ENCODE measurements around the gene SGCD. TPM values are rescaled to one million over a fixed set of nuclear protein-coding genes. Genes with fewer than 3 reads are reported as not detected.

SGCD gene
- total and polyA plus RNA-seq, 9 of the 15 experiments (the other 6 are each of a cell fraction or from before 2014, with no cell fraction given), result not detected

DNA sequence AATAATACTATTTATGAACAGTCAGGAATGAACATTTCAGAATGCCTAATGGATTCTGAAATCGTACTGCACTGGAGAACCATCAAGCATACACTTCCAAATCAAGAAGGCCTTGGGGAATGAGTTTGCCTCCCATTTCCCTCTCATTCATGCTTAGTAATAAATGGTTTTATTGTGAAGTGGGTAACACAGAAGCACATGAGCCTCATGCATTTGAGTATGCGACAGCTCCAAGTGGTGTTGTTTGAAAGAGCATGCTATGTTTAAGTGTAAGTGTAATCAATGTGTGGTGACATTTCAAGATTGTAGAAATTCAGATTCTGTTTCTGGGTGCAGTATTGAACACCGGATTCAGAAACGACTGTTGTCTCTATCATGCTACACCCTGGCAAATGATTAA lies 60.0 kb downstream of the SGCD start:
- no peak for FAIRE-seq
- WGBS (ENCODE audit: insufficient coverage, low coverage, missing lambda C conversion rate), result 0% methylated on average over 4 of the region's 4 CpGs
- no peak for TF ChIP-seq CAMTA2 (CRISPR knock-in tag; conservative IDR thresholded peaks at IDR 0.05)
- no peak for TF ChIP-seq RFX1 (IDR thresholded peaks at IDR 0.05)
- TF ChIP-seq HCFC1 (IDR thresholded peaks at IDR 0.05; ENCODE audit: low read depth, low read length), result no peak
- TF ChIP-seq ZNF212 (CRISPR knock-in tag; IDR thresholded peaks at IDR 0.05), result no peak
- TF ChIP-seq TFE3 (CRISPR knock-in tag; IDR thresholded peaks at IDR 0.05), result no peak
- TF ChIP-seq TCF7L2 (IDR thresholded peaks at IDR 0.05; ENCODE audit: low read depth, low read length), result no peak
- no peak for TF ChIP-seq SREBF1 (IDR thresholded peaks at IDR 0.05; ENCODE audit: borderline replicate concordance, low read depth, low read length)
- TF ChIP-seq, protein P1, sequence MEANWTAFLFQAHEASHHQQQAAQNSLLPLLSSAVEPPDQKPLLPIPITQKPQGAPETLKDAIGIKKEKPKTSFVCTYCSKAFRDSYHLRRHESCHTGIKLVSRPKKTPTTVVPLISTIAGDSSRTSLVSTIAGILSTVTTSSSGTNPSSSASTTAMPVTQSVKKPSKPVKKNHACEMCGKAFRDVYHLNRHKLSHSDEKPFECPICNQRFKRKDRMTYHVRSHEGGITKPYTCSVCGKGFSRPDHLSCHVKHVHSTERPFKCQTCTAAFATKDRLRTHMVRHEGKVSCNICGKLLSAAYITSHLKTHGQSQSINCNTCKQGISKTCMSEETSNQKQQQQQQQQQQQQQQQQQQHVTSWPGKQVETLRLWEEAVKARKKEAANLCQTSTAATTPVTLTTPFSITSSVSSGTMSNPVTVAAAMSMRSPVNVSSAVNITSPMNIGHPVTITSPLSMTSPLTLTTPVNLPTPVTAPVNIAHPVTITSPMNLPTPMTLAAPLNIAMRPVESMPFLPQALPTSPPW (CRISPR knock-in tag; IDR thresholded peaks at IDR 0.05), result no peak
- no peak for TF ChIP-seq ZNF518B (CRISPR knock-in tag; IDR thresholded peaks at IDR 0.05)
- TF ChIP-seq NRF1 (conservative IDR thresholded peaks at IDR 0.05 in 1 of 2, IDR thresholded peaks at IDR 0.05 in 1 of 2), result no peak
- no peak for TF ChIP-seq MBD2 (IDR thresholded peaks at IDR 0.05; ENCODE audit: borderline replicate concordance, low read depth)

More for the DNA sequence above, 60.0 kb downstream of the SGCD start:
- Histone ChIP-seq H2AFZ (ENCODE audit: low read depth, low read length) (no peak overlapping the region), H3K9ac (ENCODE audit: insufficient read depth in 1 of 2, low read depth in 2 of 2, low read length in 2 of 2) (no peak overlapping the region), H3K9me1 (ENCODE audit: control insufficient read depth, insufficient read depth, low read length) (no peaks in the 10 kb centered on the region), H3K36me3 (ENCODE audit: control insufficient read depth, insufficient read depth, low read length) (no peaks in the 10 kb centered on the region), H3K4me1 (replicated peaks in 1 of 2; ENCODE audit: control insufficient read depth in 2 of 2, insufficient read depth in 2 of 2, low read length in 2 of 2) (no peaks in the 10 kb centered on the region), H3K79me2 (ENCODE audit: control insufficient read depth, insufficient read depth, low read length) (no peaks in the 10 kb centered on the region), H3K4me3 (no peak overlapping the region), H3K27me3 (ENCODE audit: control insufficient read depth in 2 of 2, insufficient read depth in 2 of 2, low read length in 2 of 2) (no peaks in the 10 kb centered on the region), H4K20me1 (replicated peaks; ENCODE audit: control insufficient read depth, insufficient read depth, low read length) (no peaks in the 10 kb centered on the region), H3K4me2 (ENCODE audit: insufficient read depth, low read length) (no peak overlapping the region), H3K27ac (ENCODE audit: extremely low read depth, low read depth, low read length) (no peak overlapping the region), H3K9me3 (replicated peaks; ENCODE audit: control insufficient read depth, insufficient read depth, low read depth, low read length) (no peaks in the 10 kb centered on the region)
- ChIA-PET POLR2A (no interaction called here), CTCF (ENCODE audit: low intra/inter-chr PET ratio) (no interaction called here)
- intact Hi-C loops (cut with micrococcal nuclease) (no loop called here), in situ Hi-C loops (cut with MboI) (no loop called here)
- no TSS peak for BruUV-seq (replicated peaks)
- DNase-seq (ENCODE audit: extremely low read depth in 1 of 4, low spot score in 3 of 4) (no peak), ATAC-seq (no peak)
